ENCODE results near the gene ADD3. TPM values are rescaled to one million over a fixed set of nuclear protein-coding genes. Genes with fewer than 3 reads are reported as not detected.
"Not testable (repeated sequence)": the region's sequence is repeated elsewhere in the genome, so short reads cannot be mapped to it uniquely, and the experiment has no call there.

ADD3 gene
- total RNA-seq, 1 donor from 2014 or later, result 95.3 TPM

DNA sequence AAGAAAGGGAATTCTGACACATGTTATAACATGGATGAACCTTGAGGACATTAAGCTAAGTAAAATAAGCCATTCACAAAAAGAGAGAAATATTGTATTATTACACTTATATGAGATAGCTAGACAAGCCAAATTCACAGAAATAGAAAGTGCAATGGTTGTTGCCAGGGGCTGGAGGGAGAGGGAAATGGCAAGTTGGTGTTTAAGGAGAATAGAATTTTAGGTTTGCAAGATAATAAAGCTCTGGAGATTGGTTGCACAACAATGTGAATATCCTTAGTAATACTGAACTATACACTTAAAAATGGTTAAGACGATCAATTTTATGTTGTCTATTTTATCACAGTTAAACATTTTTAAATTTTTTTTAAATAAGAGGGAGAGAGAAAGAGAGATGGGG is 25.0 kb upstream of the ADD3 start:
- POLR2A ChIA-PET, result no interaction called here
- Mint-ChIP-seq H3K36me3 (ENCODE audit: low read depth) (peaks cover 2% of the 10 kb centered on the region), H3K4me1 (peaks cover 2% of the 10 kb centered on the region), H3K27me3 (no peaks in the 10 kb centered on the region), H3K4me3 (no peak overlapping the region), H3K9me3 (peaks cover 8% of the 10 kb centered on the region), H3K27ac (no peak overlapping the region)
- CTCF ChIA-PET, result interaction anchor here (1.7 kb wide), 1 partner anchor 121 kb away, joined by 4 read pairs; no protein-coding TSS in a partner anchor
- no peak for ATAC-seq (ENCODE audit: low read depth)
- DNase-seq, result no peak
- intact Hi-C loops (cut with micrococcal nuclease), result no loop called here
- TF ChIP-seq CTCF (IDR thresholded peaks at IDR 0.05), result no peak

DNA sequence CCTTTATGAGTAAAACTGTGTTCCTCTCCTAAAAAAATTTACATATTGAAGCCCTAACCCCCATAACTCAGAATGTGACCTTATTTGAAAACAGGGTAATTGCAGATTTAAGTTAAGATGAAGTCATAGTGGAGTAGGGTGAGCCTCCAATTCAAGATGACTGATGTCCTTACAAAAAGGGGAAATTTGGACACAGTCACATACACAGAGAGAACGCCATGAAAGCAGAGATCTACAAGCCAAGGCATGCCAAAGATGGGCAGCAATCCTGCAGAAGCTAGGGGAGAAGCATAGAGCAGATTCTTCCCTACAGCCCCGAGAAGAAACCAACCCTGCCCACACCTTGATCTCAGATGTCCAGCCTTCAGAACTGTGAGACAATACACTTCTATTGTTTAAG is 23.8 kb upstream of the ADD3 start:
- ATAC-seq (ENCODE audit: low read depth) (no peak), DNase-seq (no peak)
- H3K9me3 Mint-ChIP-seq, result peaks cover 10% of the 10 kb centered on the region
- POLR2A ChIA-PET, result interaction anchor here (0.6 kb wide), 1 partner anchor 300 kb away, joined by 3 read pairs; no protein-coding TSS in a partner anchor
- intact Hi-C loops (cut with micrococcal nuclease), result no loop called here
- no peak for TF ChIP-seq CTCF (IDR thresholded peaks at IDR 0.05)
- no peaks in the 10 kb centered on the region for H3K27me3 Mint-ChIP-seq
- H3K36me3 Mint-ChIP-seq (ENCODE audit: low read depth), result peaks cover 2% of the 10 kb centered on the region
- CTCF ChIA-PET, result interaction anchor here (1.1 to 1.7 kb wide), 3 partner anchors 8 to 119 kb away, joined by 3 to 4 read pairs (median 4); no protein-coding TSS in a partner anchor
- no peak overlapping the region for H3K27ac Mint-ChIP-seq
- H3K4me3 Mint-ChIP-seq, result no peak overlapping the region
- H3K4me1 Mint-ChIP-seq, result peaks cover 2% of the 10 kb centered on the region

- H3K9me3 Mint-ChIP-seq; H3K27me3 Mint-ChIP-seq; ATAC-seq (ENCODE audit: low read depth); H3K27ac Mint-ChIP-seq; H3K4me3 Mint-ChIP-seq; DNase-seq; H3K4me1 Mint-ChIP-seq; POLR2A ChIA-PET; H3K36me3 Mint-ChIP-seq (ENCODE audit: low read depth); intact Hi-C loops (cut with micrococcal nuclease); CTCF ChIA-PET: not testable (repeated sequence)
These were observed 22.0 kb upstream of the ADD3 start for GRCh38 chr10:109985768-109986167.

GRCh38 chr10:109987452-109988211 is 20.2 kb upstream of the ADD3 start:
- Mint-ChIP-seq H3K36me3 (ENCODE audit: low read depth) (peaks cover 2% of the 10 kb centered on the region), H3K27ac (no peak overlapping the region), H3K9me3 (peaks cover 10% of the 10 kb centered on the region), H3K4me3 (no peak overlapping the region), H3K27me3 (no peaks in the 10 kb centered on the region), H3K4me1 (peaks cover 4% of the 10 kb centered on the region)
- CTCF ChIA-PET, result interaction anchor here (1.0 to 1.4 kb wide), 2 partner anchors 9 to 12 kb away, joined by 3 read pairs; no protein-coding TSS in a partner anchor
- ATAC-seq (ENCODE audit: low read depth), result no peak
- TF ChIP-seq CTCF (IDR thresholded peaks at IDR 0.05), result no peak
- intact Hi-C loops (cut with micrococcal nuclease), result no loop called here
- POLR2A ChIA-PET, result no interaction called here
- DNase-seq, result no peak

DNA sequence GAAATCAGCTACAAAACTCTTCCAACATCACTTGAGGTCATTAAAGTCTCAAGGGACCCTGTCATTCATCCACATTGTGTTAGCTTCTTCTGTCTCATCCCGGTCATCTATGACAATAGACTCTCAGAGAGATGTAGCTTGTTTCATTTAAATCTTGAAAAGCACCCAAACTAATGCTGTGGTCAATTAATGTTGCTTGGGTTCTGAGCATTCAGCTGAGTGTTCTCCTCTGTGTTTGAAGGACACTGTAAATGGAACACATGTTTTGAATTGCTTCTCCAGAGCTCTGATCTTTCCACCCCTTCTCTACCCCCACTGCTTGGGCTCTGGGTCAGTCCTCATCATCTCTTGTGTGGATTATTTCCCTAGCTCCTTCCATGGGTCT is 19.6 kb upstream of the ADD3 start:
- no peak for DNase-seq
- intact Hi-C loops (cut with micrococcal nuclease), result no loop called here
- no peaks in the 10 kb centered on the region for H3K27me3 Mint-ChIP-seq
- H3K4me3 Mint-ChIP-seq, result no peak overlapping the region
- ChIA-PET POLR2A (no interaction called here), CTCF (interaction anchor here (1.0 to 1.4 kb wide), 2 partner anchors 9 to 12 kb away, joined by 3 read pairs; no protein-coding TSS in a partner anchor)
- peaks cover 10% of the 10 kb centered on the region for H3K9me3 Mint-ChIP-seq
- H3K36me3 Mint-ChIP-seq (ENCODE audit: low read depth), result peaks cover 2% of the 10 kb centered on the region
- no peak for ATAC-seq (ENCODE audit: low read depth)
- H3K4me1 Mint-ChIP-seq, result peaks cover 6% of the 10 kb centered on the region
- no peak overlapping the region for H3K27ac Mint-ChIP-seq
- no peak for TF ChIP-seq CTCF (IDR thresholded peaks at IDR 0.05)

All from activated B cell treated with CpG ODN at 0.5 μM for 24 hours (primary cell).